ENCODE measurements around the gene TLE1.

TLE1 gene

GRCh38 chr9:81542118-81542889 lies 147.0 kb downstream of the TLE1 start:
- H3K4me3 ChIP-seq (ENCODE audit: low read length), result no peak overlapping the region
- TF ChIP-seq CTCF (conservative IDR thresholded peaks at IDR 0.05; ENCODE audit: low read depth, low read length), result no peak
- no peak for DNase-seq (ENCODE audit: low read depth)

- DNase-seq (ENCODE audit: low read depth), result no peak
- H3K4me3 ChIP-seq (ENCODE audit: low read length), result no peak overlapping the region
- no peak for TF ChIP-seq CTCF (conservative IDR thresholded peaks at IDR 0.05; ENCODE audit: low read depth, low read length)
Measured at GRCh38 chr9:81540142-81540710, 149.1 kb downstream of the TLE1 start.

- no peak for DNase-seq (ENCODE audit: low read depth)
- no peak for TF ChIP-seq CTCF (conservative IDR thresholded peaks at IDR 0.05; ENCODE audit: low read depth, low read length)
- H3K4me3 ChIP-seq (ENCODE audit: low read length), result no peak overlapping the region
Measured at GRCh38 chr9:81539317-81539716, 150.0 kb downstream of the TLE1 start.

- TF ChIP-seq CTCF (conservative IDR thresholded peaks at IDR 0.05; ENCODE audit: low read depth, low read length), result no peak
- H3K4me3 ChIP-seq (ENCODE audit: low read length), result no peak overlapping the region
- DNase-seq (ENCODE audit: low read depth), result no peak
Measured at GRCh38 chr9:81538890-81539289, 150.5 kb downstream of the TLE1 start.

GRCh38 chr9:81537964-81538363 lies 151.4 kb downstream of the TLE1 start:
- no peak overlapping the region for H3K4me3 ChIP-seq (ENCODE audit: low read length)
- no peak for TF ChIP-seq CTCF (conservative IDR thresholded peaks at IDR 0.05; ENCODE audit: low read depth, low read length)
- no peak for DNase-seq (ENCODE audit: low read depth)

GRCh38 chr9:81536242-81537025 lies 152.9 kb downstream of the TLE1 start:
- no peak overlapping the region for H3K4me3 ChIP-seq (ENCODE audit: low read length)
- no peak for TF ChIP-seq CTCF (conservative IDR thresholded peaks at IDR 0.05; ENCODE audit: low read depth, low read length)
- DNase-seq (ENCODE audit: low read depth), result no peak
